ENCODE measurements around the gene WFIKKN1. TPM values are rescaled to one million over a fixed set of nuclear protein-coding genes. Genes with fewer than 3 reads are reported as not detected.

The WFIKKN1 gene
- total and polyA plus RNA-seq, 2 experiments from 2014 or later, result 0.43 to 0.88 TPM

GRCh38 chr16:658679-659571 lies 28.1 kb downstream of the WFIKKN1 start:
- Histone ChIP-seq H3K79me2 (no peaks in the 10 kb centered on the region), H4K20me1 (ENCODE audit: insufficient read depth, poor library complexity, severe bottlenecking) (no peaks in the 10 kb centered on the region), H3K36me3 (replicated peaks; ENCODE audit: insufficient read depth, low read depth) (no peaks in the 10 kb centered on the region), H3K9me3 (ENCODE audit: low read depth) (no peaks in the 10 kb centered on the region), H2AFZ (no peak overlapping the region), H3K27me3 (no peaks in the 10 kb centered on the region), H3K4me2 (no peak overlapping the region), H3K4me1 (ENCODE audit: insufficient read depth) (peaks cover 3% of the 10 kb centered on the region), H3K27ac (no peak overlapping the region), H3K4me3 (no peak overlapping the region), H3K9me2 (replicated peaks; ENCODE audit: insufficient read depth) (no peaks in the 10 kb centered on the region)
- no peak for TF ChIP-seq EZH2phosphoT487 (IDR thresholded peaks at IDR 0.05; ENCODE audit: low read depth, severe bottlenecking, unreplicated experiment)
- no peak for TF ChIP-seq EZH2 (IDR thresholded peaks at IDR 0.05; ENCODE audit: borderline replicate concordance)
- no peak for TF ChIP-seq CTCF (IDR thresholded peaks at IDR 0.05; ENCODE audit: poor library complexity)
- no peak for DNase-seq (ENCODE audit: low spot score)
- 95% methylated on average over 32 of the region's 35 CpGs for WGBS (ENCODE audit: low lambda C conversion rate, missing lambda C conversion rate)

DNA sequence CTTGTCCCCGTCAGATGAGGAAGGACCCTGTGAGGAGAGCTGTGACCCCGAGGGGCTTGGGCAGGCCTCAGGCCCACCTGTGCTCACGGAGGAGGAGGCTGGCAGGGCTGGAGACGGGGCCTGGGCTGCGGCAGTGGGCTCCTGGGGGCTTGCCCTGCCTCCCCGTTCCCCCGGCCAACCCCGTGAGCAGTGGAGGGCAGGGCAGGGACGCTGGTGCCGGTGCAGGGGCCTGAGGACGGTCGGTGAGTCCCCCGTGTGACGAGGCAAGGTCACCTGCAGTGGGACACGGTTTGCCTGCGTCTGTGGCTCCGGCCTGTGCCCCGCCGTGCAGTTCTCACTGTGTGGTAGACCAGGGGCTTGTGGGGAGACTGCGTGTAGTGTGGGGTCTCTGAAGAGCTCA lies 28.8 kb downstream of the WFIKKN1 start:
- Histone ChIP-seq H3K79me2 (no peaks in the 10 kb centered on the region), H4K20me1 (ENCODE audit: insufficient read depth, poor library complexity, severe bottlenecking) (no peaks in the 10 kb centered on the region), H3K9me2 (replicated peaks; ENCODE audit: insufficient read depth) (no peaks in the 10 kb centered on the region), H3K27me3 (no peaks in the 10 kb centered on the region), H3K36me3 (replicated peaks; ENCODE audit: insufficient read depth, low read depth) (no peaks in the 10 kb centered on the region), H3K4me1 (ENCODE audit: insufficient read depth) (peaks cover 3% of the 10 kb centered on the region), H3K4me3 (no peak overlapping the region), H2AFZ (no peak overlapping the region), H3K4me2 (no peak overlapping the region), H3K27ac (no peak overlapping the region), H3K9me3 (ENCODE audit: low read depth) (no peaks in the 10 kb centered on the region)
- TF ChIP-seq EZH2 (IDR thresholded peaks at IDR 0.05; ENCODE audit: borderline replicate concordance), result no peak
- no peak for TF ChIP-seq EZH2phosphoT487 (IDR thresholded peaks at IDR 0.05; ENCODE audit: low read depth, severe bottlenecking, unreplicated experiment)
- no peak for TF ChIP-seq CTCF (IDR thresholded peaks at IDR 0.05; ENCODE audit: poor library complexity)
- DNase-seq (ENCODE audit: low spot score), result no peak
- 88% methylated on average over 14 of the region's 20 CpGs for WGBS (ENCODE audit: low lambda C conversion rate, missing lambda C conversion rate)

- H3K4me3 ChIP-seq, result no peak overlapping the region
- H3K4me1 ChIP-seq (ENCODE audit: insufficient read depth), result peaks cover 3% of the 10 kb centered on the region
- no peaks in the 10 kb centered on the region for H3K9me2 ChIP-seq (replicated peaks; ENCODE audit: insufficient read depth)
- H3K79me2 ChIP-seq, result no peaks in the 10 kb centered on the region
- no peak for TF ChIP-seq EZH2phosphoT487 (IDR thresholded peaks at IDR 0.05; ENCODE audit: low read depth, severe bottlenecking, unreplicated experiment)
- TF ChIP-seq CTCF (IDR thresholded peaks at IDR 0.05; ENCODE audit: poor library complexity), result no peak
- TF ChIP-seq EZH2 (IDR thresholded peaks at IDR 0.05; ENCODE audit: borderline replicate concordance), result no peak
- H3K27ac ChIP-seq, result no peak overlapping the region
- no peak for DNase-seq (ENCODE audit: low spot score)
- H3K4me2 ChIP-seq, result no peak overlapping the region
- no peak overlapping the region for H2AFZ ChIP-seq
- H3K9me3 ChIP-seq (ENCODE audit: low read depth), result no peaks in the 10 kb centered on the region
- H3K36me3 ChIP-seq (replicated peaks; ENCODE audit: insufficient read depth, low read depth), result no peaks in the 10 kb centered on the region
- H3K27me3 ChIP-seq, result no peaks in the 10 kb centered on the region
- no peaks in the 10 kb centered on the region for H4K20me1 ChIP-seq (ENCODE audit: insufficient read depth, poor library complexity, severe bottlenecking)
- WGBS (ENCODE audit: low lambda C conversion rate, missing lambda C conversion rate), result 76% methylated on average over 6 of the region's 6 CpGs
Observed at GRCh38 chr16:660132-660458, 29.3 kb downstream of the WFIKKN1 start.
